Trophoblast cell (in vitro differentiated cells and primary cell): ENCODE measurements around the gene BCL11B.
A peak's percentile ranks its signal among the peaks of the same experiment; 100 is the strongest.

Experiments
- DNase-seq, 2 donors: peaks; one replicate each; pipeline ENCODE4 v3.0.0-alpha.2; 2016
- H2AFZ ChIP-seq: 2 replicates; pipeline ENCODE4 v1.6.1; 2013; ENCODE audit warnings: low read length, moderate library complexity, mild to moderate bottlenecking; ENCODE audit not compliant: insufficient read depth, poor library complexity
- H2AK5ac ChIP-seq: 2 replicates; pipeline ENCODE4 v1.6.1; 2013; ENCODE audit warnings: mild to moderate bottlenecking, low read length
- H2BK120ac ChIP-seq: 2 replicates; pipeline ENCODE4 v1.6.1; 2013; ENCODE audit warnings: low read length, mild to moderate bottlenecking, moderate library complexity; ENCODE audit not compliant: insufficient read depth, poor library complexity
- H2BK12ac ChIP-seq: 2 replicates; pipeline ENCODE4 v1.6.1; 2013; ENCODE audit warnings: mild to moderate bottlenecking, low read length, moderate library complexity
- H2BK5ac ChIP-seq: 2 replicates; pipeline ENCODE4 v1.6.1; 2013; ENCODE audit warnings: low read length, low read depth, moderate library complexity, mild to moderate bottlenecking; ENCODE audit not compliant: poor library complexity
- H3K14ac ChIP-seq: 2 replicates; pipeline ENCODE4 v1.6.1; 2013; ENCODE audit warnings: mild to moderate bottlenecking, low read length
- H3K18ac ChIP-seq: 2 replicates; pipeline ENCODE4 v1.6.1; 2013; ENCODE audit warnings: mild to moderate bottlenecking, low read length
- H3K23ac ChIP-seq: 2 replicates; pipeline ENCODE4 v1.6.1; 2013; ENCODE audit warnings: low read length
- H3K27ac ChIP-seq: 2 replicates; pipeline ENCODE4 v1.5.1; 2013; ENCODE audit warnings: low read depth, mild to moderate bottlenecking, inconsistent platforms, low read length, moderate library complexity
- H3K27me3 ChIP-seq: 2 replicates; pipeline ENCODE4 v1.6.1; 2013; ENCODE audit warnings: inconsistent platforms, mild to moderate bottlenecking, low read length, moderate library complexity; ENCODE audit not compliant: insufficient read depth
- H3K36me3 ChIP-seq, 2 experiments: 1 replicate in 1 of 2; 2 replicates in 1 of 2; pipeline ENCODE4 v1.6.1; 2013; ENCODE audit warnings: low read length in 2 of 2, mild to moderate bottlenecking in 2 of 2, moderate library complexity in 1 of 2; ENCODE audit not compliant: insufficient read depth in 2 of 2, control insufficient read depth in 1 of 2
- H3K4ac ChIP-seq: 2 replicates; pipeline ENCODE4 v1.6.1; 2013; ENCODE audit warnings: low read depth, mild to moderate bottlenecking, low read length, moderate library complexity
- H3K4me1 ChIP-seq, 2 experiments: 1 replicate in 1 of 2; 2 replicates in 1 of 2; pipeline ENCODE4 v1.6.1; 2013; ENCODE audit warnings: low read length in 2 of 2, mild to moderate bottlenecking in 2 of 2, moderate library complexity in 1 of 2; ENCODE audit not compliant: insufficient read depth in 2 of 2, control insufficient read depth in 1 of 2
- H3K4me2 ChIP-seq: 2 replicates; pipeline ENCODE4 v1.6.1; 2013; ENCODE audit warnings: inconsistent platforms, mild to moderate bottlenecking, low read length, moderate library complexity
- H3K4me3 ChIP-seq: 2 replicates; pipeline ENCODE4 v1.5.1; 2013; ENCODE audit warnings: mild to moderate bottlenecking, low read depth, low read length, inconsistent platforms
- H3K79me1 ChIP-seq: one replicate; pipeline ENCODE4 v1.6.1; 2013; ENCODE audit warnings: low read length
- H3K79me2 ChIP-seq: 2 replicates; pipeline ENCODE4 v1.6.1; 2013; ENCODE audit warnings: low read length, mild to moderate bottlenecking; ENCODE audit not compliant: control insufficient read depth, insufficient read depth, poor library complexity
- H3K9ac ChIP-seq: 2 replicates; pipeline ENCODE4 v1.6.1; 2013; ENCODE audit warnings: mild to moderate bottlenecking, low read length
- H3K9me3 ChIP-seq: 2 replicates; pipeline ENCODE4 v1.6.1; 2013; ENCODE audit warnings: low read depth, mild to moderate bottlenecking, control low read depth, inconsistent platforms, low read length; ENCODE audit not compliant: insufficient read depth
- H4K12ac ChIP-seq: 2 replicates; pipeline ENCODE4 v1.6.1; 2013; ENCODE audit warnings: low read depth, mild to moderate bottlenecking, low read length, moderate library complexity
- H4K8ac ChIP-seq: 2 replicates; pipeline ENCODE4 v1.6.1; 2013; ENCODE audit warnings: low read depth, mild to moderate bottlenecking, low read length, moderate library complexity
- H4K91ac ChIP-seq: one replicate; pipeline ENCODE4 v1.6.1; 2013; ENCODE audit warnings: low read depth, mild to moderate bottlenecking, low read length, moderate library complexity
- WGBS: extraction: QIAGEN DNeasy Blood & Tissue Kit; methylation state at CpG from one replicate; pipeline ENCODE4 v1.1.7; 2013; ENCODE audit warnings: missing lambda C conversion rate; ENCODE audit not compliant: insufficient read length, insufficient coverage; ENCODE audit errors: extremely low coverage; 5-methylcytosine and 5-hydroxymethylcytosine counted together

BCL11B gene

GRCh38 chr14:99244941-99245563, 26.9 kb downstream of the BCL11B start:
- Histone ChIP-seq H2AK5ac (no peak overlapping the region), H3K23ac (no peak overlapping the region), H2BK12ac (no peak overlapping the region), H3K4me2 (peak overlapping the region; percentile 99), H3K4me1 (peaks cover 7 to 11% of the 10 kb centered on the region in 2 experiments), H3K27me3 (peaks cover 4% of the 10 kb centered on the region), H3K14ac (peak overlapping the region; percentile 59), H2AFZ (peak overlapping the region; percentile 41), H4K8ac (peak overlapping the region; percentile 47), H4K12ac (peak overlapping the region; percentile 52), H3K27ac (no peak overlapping the region), H3K18ac (peak overlapping the region; percentile 42), H3K4me3 (peak overlapping the region; percentile 73), H3K9ac (no peak overlapping the region), H3K9me3 (no peaks in the 10 kb centered on the region), H3K79me2 (peaks cover 2% of the 10 kb centered on the region), H3K36me3 (no peaks in the 10 kb centered on the region), H3K79me1 (peaks cover 7% of the 10 kb centered on the region), H2BK120ac (peak overlapping the region; percentile 62), H3K4ac (no peak overlapping the region), H2BK5ac (no peak overlapping the region), H4K91ac (peak overlapping the region; percentile 57)
- WGBS: no CpG with 5 or more reads among the region's 15 CpGs
- no peak for DNase-seq

- no peak overlapping the region for H4K12ac ChIP-seq
- H3K79me2 ChIP-seq: peaks cover 2% of the 10 kb centered on the region
- peaks cover 7% of the 10 kb centered on the region for H3K79me1 ChIP-seq
- H3K4me3 ChIP-seq: no peak overlapping the region
- no peak overlapping the region for H3K4ac ChIP-seq
- no peak overlapping the region for H4K8ac ChIP-seq
- no peak overlapping the region for H2AFZ ChIP-seq
- no peak overlapping the region for H3K4me2 ChIP-seq
- no peak overlapping the region for H2AK5ac ChIP-seq
- H3K9me3 ChIP-seq: no peaks in the 10 kb centered on the region
- no CpG with 5 or more reads among the region's 16 CpGs for WGBS
- H3K27ac ChIP-seq: no peak overlapping the region
- no peaks in the 10 kb centered on the region for H3K36me3 ChIP-seq
- DNase-seq: no peak
- H3K9ac ChIP-seq: no peak overlapping the region
- no peak overlapping the region for H3K14ac ChIP-seq
- H2BK120ac ChIP-seq: no peak overlapping the region
- H3K18ac ChIP-seq: no peak overlapping the region
- no peak overlapping the region for H3K23ac ChIP-seq
- peaks cover 4% of the 10 kb centered on the region for H3K27me3 ChIP-seq
- no peak overlapping the region for H4K91ac ChIP-seq
- H2BK12ac ChIP-seq: no peak overlapping the region
- H3K4me1 ChIP-seq: peaks cover 7 to 11% of the 10 kb centered on the region in 2 experiments
- H2BK5ac ChIP-seq: no peak overlapping the region
Measured at GRCh38 chr14:99244367-99244901, 27.6 kb downstream of the BCL11B start.

GRCh38 chr14:99242816-99243721, 28.9 kb downstream of the BCL11B start:
- no peak overlapping the region for H3K4me3 ChIP-seq
- no peak overlapping the region for H2AFZ ChIP-seq
- no peak overlapping the region for H2AK5ac ChIP-seq
- no peak overlapping the region for H2BK12ac ChIP-seq
- H3K4me2 ChIP-seq: no peak overlapping the region
- no peak overlapping the region for H4K91ac ChIP-seq
- H3K79me1 ChIP-seq: peaks cover 7% of the 10 kb centered on the region
- H2BK120ac ChIP-seq: no peak overlapping the region
- H4K12ac ChIP-seq: no peak overlapping the region
- no peak overlapping the region for H2BK5ac ChIP-seq
- no peak overlapping the region for H3K4ac ChIP-seq
- peaks cover 4% of the 10 kb centered on the region for H3K27me3 ChIP-seq
- no peak overlapping the region for H3K14ac ChIP-seq
- no peaks in the 10 kb centered on the region for H3K36me3 ChIP-seq
- peaks cover 7 to 11% of the 10 kb centered on the region in 2 experiments for H3K4me1 ChIP-seq
- no peak overlapping the region for H4K8ac ChIP-seq
- H3K79me2 ChIP-seq: peaks cover 2% of the 10 kb centered on the region
- no peak overlapping the region for H3K18ac ChIP-seq
- no peak overlapping the region for H3K27ac ChIP-seq
- DNase-seq: no peak
- H3K23ac ChIP-seq: no peak overlapping the region
- no peak overlapping the region for H3K9ac ChIP-seq
- no peaks in the 10 kb centered on the region for H3K9me3 ChIP-seq
- WGBS: no CpG with 5 or more reads among the region's 10 CpGs

GRCh38 chr14:99242238-99242637, 29.8 kb downstream of the BCL11B start:
- no peak overlapping the region for H2BK5ac ChIP-seq
- no CpG with 5 or more reads among the region's 11 CpGs for WGBS
- no peaks in the 10 kb centered on the region for H3K36me3 ChIP-seq
- H3K9ac ChIP-seq: no peak overlapping the region
- H3K79me2 ChIP-seq: peaks cover 2% of the 10 kb centered on the region
- peaks cover under 1% of the 10 kb centered on the region for H3K27me3 ChIP-seq
- no peak overlapping the region for H4K12ac ChIP-seq
- no peak overlapping the region for H2BK12ac ChIP-seq
- H3K14ac ChIP-seq: no peak overlapping the region
- peaks cover 7 to 11% of the 10 kb centered on the region in 2 experiments for H3K4me1 ChIP-seq
- no peak overlapping the region for H2BK120ac ChIP-seq
- H3K4me3 ChIP-seq: no peak overlapping the region
- no peak overlapping the region for H3K18ac ChIP-seq
- peaks cover 7% of the 10 kb centered on the region for H3K79me1 ChIP-seq
- H4K8ac ChIP-seq: no peak overlapping the region
- H2AFZ ChIP-seq: no peak overlapping the region
- H3K27ac ChIP-seq: no peak overlapping the region
- H2AK5ac ChIP-seq: no peak overlapping the region
- H3K9me3 ChIP-seq: no peaks in the 10 kb centered on the region
- DNase-seq: no peak
- H3K4ac ChIP-seq: no peak overlapping the region
- no peak overlapping the region for H3K23ac ChIP-seq
- H3K4me2 ChIP-seq: no peak overlapping the region
- H4K91ac ChIP-seq: peak overlapping the region; percentile 11
